HG02981 (cell line): ENCODE data around the gene RTN4.

Source experiments
- ATAC-seq: cut with Tn5 transposase; IDR thresholded peaks from one replicate; pipeline ENCODE4 v1.9.1; 2021; ENCODE audit warnings: mild to moderate bottlenecking, moderate library complexity; ENCODE audit not compliant: unreplicated experiment

Gene RTN4

GRCh38 chr2:54955358-54956110 is 94.7 kb downstream of the RTN4 start:
- ATAC-seq = no peak

- ATAC-seq = no peak
Measured at GRCh38 chr2:54954705-54955357, 95.4 kb downstream of the RTN4 start.

GRCh38 chr2:54954158-54954557 is 96.1 kb downstream of the RTN4 start:
- ATAC-seq = no peak

GRCh38 chr2:54952978-54953456 is 97.2 kb downstream of the RTN4 start:
- no peak for ATAC-seq

- no peak for ATAC-seq
Measured at GRCh38 chr2:54952425-54952824, 97.8 kb downstream of the RTN4 start.

GRCh38 chr2:54950811-54951210 is 99.4 kb downstream of the RTN4 start:
- ATAC-seq = no peak

GRCh38 chr2:54949431-54949830 is 100.8 kb downstream of the RTN4 start:
- no peak for ATAC-seq

- ATAC-seq = no peak
Measured at GRCh38 chr2:54948120-54948519, 102.1 kb downstream of the RTN4 start.

GRCh38 chr2:54947646-54948045 is 102.6 kb downstream of the RTN4 start:
- ATAC-seq = no peak

GRCh38 chr2:54947136-54947535 is 103.1 kb downstream of the RTN4 start:
- ATAC-seq = no peak

GRCh38 chr2:54946220-54946805 is 103.9 kb downstream of the RTN4 start:
- ATAC-seq = no peak

GRCh38 chr2:54945391-54946219 is 104.6 kb downstream of the RTN4 start:
- no peak for ATAC-seq

- no peak for ATAC-seq
Measured at GRCh38 chr2:54944724-54945326, 105.4 kb downstream of the RTN4 start.

GRCh38 chr2:54942373-54942772 is 107.9 kb downstream of the RTN4 start:
- ATAC-seq = no peak

GRCh38 chr2:54941248-54941984 is 108.8 kb downstream of the RTN4 start:
- no peak for ATAC-seq

GRCh38 chr2:54940723-54941122 is 109.5 kb downstream of the RTN4 start:
- no peak for ATAC-seq

GRCh38 chr2:54939446-54940118 is 110.7 kb downstream of the RTN4 start:
- ATAC-seq = no peak

GRCh38 chr2:54936766-54937165 is 113.5 kb downstream of the RTN4 start:
- ATAC-seq = no peak

GRCh38 chr2:54935389-54935788 is 114.9 kb downstream of the RTN4 start:
- no peak for ATAC-seq

- ATAC-seq = no peak
Measured at GRCh38 chr2:54931473-54931872, 118.8 kb downstream of the RTN4 start.
